CD14-positive monocyte (primary cell): ENCODE data around the gene SRD5A1. TPM values are rescaled to one million over a fixed set of nuclear protein-coding genes. Genes with fewer than 3 reads are reported as not detected.

Experiments used
- DNase-seq, 3 donors: peaks; one replicate each; pipeline ENCODE4 v3.0.0-alpha.2; 2011 to 2022
- H2AFZ ChIP-seq: 2 replicates; pipeline ENCODE4 v1.6.0; 2012; ENCODE audit warnings: mild to moderate bottlenecking, low read depth, low read length, inconsistent platforms; ENCODE audit not compliant: insufficient read depth, poor library complexity, severe bottlenecking
- H3K27ac ChIP-seq, 2 donors: 1 replicate in 1 of 2; 2 replicates in 1 of 2; pipeline ENCODE4 v1.5.1; 2012 to 2013; ENCODE audit warnings: low read length in 2 of 2, control low read depth in 1 of 2, inconsistent platforms in 1 of 2, low read depth in 1 of 2, mild to moderate bottlenecking in 1 of 2
- H3K27me3 ChIP-seq, 2 donors: one replicate each; pipeline versions ENCODE4 v1.6.0 to v1.6.1; 2011 to 2013; ENCODE audit warnings: low read length in 2 of 2; ENCODE audit not compliant: control insufficient read depth in 2 of 2, insufficient read depth in 2 of 2
- H3K36me3 ChIP-seq, 2 donors: replicated peaks in 1 of 2; 1 replicate in 1 of 2; 2 replicates in 1 of 2; pipeline versions ENCODE4 v1.5.1 to v1.6.1; 2012 to 2013; ENCODE audit warnings: low read length in 2 of 2, control low read depth in 1 of 2, inconsistent platforms in 1 of 2, mild to moderate bottlenecking in 1 of 2; ENCODE audit not compliant: insufficient read depth in 2 of 2, control insufficient read depth in 1 of 2
- H3K4me1 ChIP-seq, 2 donors: 1 replicate in 1 of 2; 2 replicates in 1 of 2; pipeline versions ENCODE4 v1.5.1 to v1.6.1; 2012 to 2013; ENCODE audit warnings: low read length in 2 of 2, control low read depth in 1 of 2, inconsistent platforms in 1 of 2, mild to moderate bottlenecking in 1 of 2, moderate library complexity in 1 of 2; ENCODE audit not compliant: insufficient read depth in 2 of 2, control insufficient read depth in 1 of 2
- H3K4me2 ChIP-seq: replicated peaks from 2 replicates; pipeline ENCODE3; 2012; ENCODE audit warnings: low read length, moderate library complexity, mild to moderate bottlenecking; ENCODE audit not compliant: poor library complexity, severe bottlenecking; ENCODE audit errors: extremely low read depth
- H3K4me3 ChIP-seq, 3 experiments: fragments of 200-600 bp in 1 of 3; sonication (generic) in 1 of 3; replicated peaks in 1 of 3; 1 replicate in 2 of 3; 2 replicates in 1 of 3; pipeline ENCODE4 v1.5.1; 2011 to 2013; ENCODE audit warnings: low read length in 3 of 3, mild to moderate bottlenecking in 3 of 3, control low read depth in 2 of 3, low read depth in 2 of 3, inconsistent platforms in 1 of 3, moderate library complexity in 1 of 3
- H3K79me2 ChIP-seq: 2 replicates; pipeline ENCODE4 v1.6.0; 2012; ENCODE audit warnings: mild to moderate bottlenecking, control low read depth, inconsistent platforms, low read length, moderate library complexity; ENCODE audit not compliant: insufficient read depth
- H3K9ac ChIP-seq: 2 replicates; pipeline ENCODE4 v1.6.0; 2017; ENCODE audit warnings: low read length, mild to moderate bottlenecking; ENCODE audit not compliant: insufficient read depth, poor library complexity, severe bottlenecking
- H3K9me3 ChIP-seq, 2 donors: replicated peaks in 1 of 2; 1 replicate in 1 of 2; 2 replicates in 1 of 2; pipeline versions ENCODE4 v1.5.1 to v1.6.1; 2012 to 2013; ENCODE audit warnings: low read length in 2 of 2, control low read depth in 1 of 2; ENCODE audit not compliant: control insufficient read depth in 1 of 2, insufficient read depth in 1 of 2
- H4K20me1 ChIP-seq: 2 replicates; pipeline ENCODE4 v1.6.0; 2012; ENCODE audit warnings: mild to moderate bottlenecking, low read length, control low read depth, moderate library complexity; ENCODE audit not compliant: insufficient read depth
- H3K27ac Mint-ChIP-seq, 7 donors: one replicate each; pipeline ENCODE4 v1.8.0; 2020; ENCODE audit warnings: mild to moderate bottlenecking in 7 of 7, mixed read lengths in 7 of 7, moderate library complexity in 6 of 7, inconsistent platforms in 2 of 7
- H3K27me3 Mint-ChIP-seq, 3 donors: one replicate each; pipeline ENCODE4 v1.8.0; 2021 to 2022; ENCODE audit warnings: low read depth in 3 of 3, mild to moderate bottlenecking in 3 of 3, mixed read lengths in 3 of 3, moderate library complexity in 3 of 3, inconsistent platforms in 1 of 3
- H3K36me3 Mint-ChIP-seq, 2 donors: one replicate each; pipeline ENCODE4 v1.8.0; 2020; ENCODE audit warnings: mixed read lengths in 2 of 2, inconsistent platforms in 1 of 2, mild to moderate bottlenecking in 1 of 2
- H3K4me1 Mint-ChIP-seq: one replicate; pipeline ENCODE4 v1.8.0; 2020; ENCODE audit warnings: mild to moderate bottlenecking, mixed read lengths
- H3K4me3 Mint-ChIP-seq, 2 donors: one replicate each; pipeline ENCODE4 v1.8.0; 2020; ENCODE audit warnings: mild to moderate bottlenecking in 2 of 2, mixed read lengths in 2 of 2, moderate library complexity in 1 of 2
- H3K9me3 Mint-ChIP-seq, 7 donors: one replicate each; pipeline ENCODE4 v1.8.0; 2020 to 2022; ENCODE audit warnings: mixed read lengths in 7 of 7, mild to moderate bottlenecking in 6 of 7, moderate library complexity in 6 of 7, inconsistent platforms in 2 of 7
- WGBS: methylation state at CpG from one replicate; pipeline ENCODE4 v1.1.5; 2013; ENCODE audit warnings: missing lambda C conversion rate; ENCODE audit not compliant: insufficient coverage; 5-methylcytosine and 5-hydroxymethylcytosine counted together
- intact Hi-C, 2 donors: fragments of 100-400 bp; cut with micrococcal nuclease; formaldehyde crosslinking; loops; one replicate each; pipeline versions ENCODE4 v1.15.0 to v1.15.1; 2023
- polyA plus RNA-seq, 3 donors: library from polyadenylated mRNA; depleted of rRNA in 1 of 3; unstranded in 2 of 3; stranded (reverse) in 1 of 3; fragments of 300-500 nt in 2 of 3; fragments of >200 nt in 1 of 3; fragmentation: Illumina TruSeq in 2 of 3; gene quantifications; 1 replicate in 2 of 3; 2 replicates in 1 of 3; pipeline ENCODE4 v1.2.3, GENCODE V29; 2012 to 2021
- TF ChIP-seq, protein P1 (sequence below): fragments of 200-600 bp; IDR thresholded peaks from one replicate; pipeline ENCODE4 v1.8.0; 2022; ENCODE audit warnings: antibody characterized with exemption, mild to moderate bottlenecking

The SRD5A1 gene
- polyA plus RNA-seq, 3 donors = 21.2 to 34.7 (median 26.0) TPM

DNA sequence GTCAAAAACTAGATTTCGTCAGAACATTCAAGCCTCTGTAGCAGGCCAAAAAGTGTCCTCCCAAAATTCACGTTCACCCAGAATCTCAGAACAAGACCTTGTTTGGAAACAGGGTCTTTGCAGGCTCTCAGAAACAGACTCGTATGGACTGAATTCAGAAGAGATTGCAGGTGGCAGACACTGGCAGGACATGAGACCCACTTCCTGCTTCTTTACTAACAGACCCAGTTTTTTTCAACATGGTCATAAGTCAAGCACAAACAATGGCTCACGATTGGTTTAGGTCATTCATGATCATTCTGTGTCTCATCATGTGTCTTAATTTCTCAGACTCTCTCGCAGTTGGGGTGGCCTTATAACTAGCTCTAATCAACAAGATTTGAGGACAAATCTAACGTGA is 74.6 kb downstream of the SRD5A1 start:
- 73% methylated on average over 2 of the region's 6 CpGs for WGBS
- peaks cover 0 to 6% (median 0%) of the 10 kb centered on the region in 7 donors for H3K9me3 Mint-ChIP-seq
- no peak overlapping the region for H3K4me3 Mint-ChIP-seq
- intact Hi-C loops = no loop called here
- no peak overlapping the region for H3K9ac ChIP-seq
- no peaks in the 10 kb centered on the region for H3K9me3 ChIP-seq
- H3K27me3 ChIP-seq = no peaks in the 10 kb centered on the region
- no peaks in the 10 kb centered on the region for H3K79me2 ChIP-seq
- no peak overlapping the region for H2AFZ ChIP-seq
- H3K4me1 ChIP-seq = peaks cover 26 to 38% of the 10 kb centered on the region in 2 donors
- no peaks in the 10 kb centered on the region for H3K36me3 Mint-ChIP-seq
- TF ChIP-seq, protein P1, sequence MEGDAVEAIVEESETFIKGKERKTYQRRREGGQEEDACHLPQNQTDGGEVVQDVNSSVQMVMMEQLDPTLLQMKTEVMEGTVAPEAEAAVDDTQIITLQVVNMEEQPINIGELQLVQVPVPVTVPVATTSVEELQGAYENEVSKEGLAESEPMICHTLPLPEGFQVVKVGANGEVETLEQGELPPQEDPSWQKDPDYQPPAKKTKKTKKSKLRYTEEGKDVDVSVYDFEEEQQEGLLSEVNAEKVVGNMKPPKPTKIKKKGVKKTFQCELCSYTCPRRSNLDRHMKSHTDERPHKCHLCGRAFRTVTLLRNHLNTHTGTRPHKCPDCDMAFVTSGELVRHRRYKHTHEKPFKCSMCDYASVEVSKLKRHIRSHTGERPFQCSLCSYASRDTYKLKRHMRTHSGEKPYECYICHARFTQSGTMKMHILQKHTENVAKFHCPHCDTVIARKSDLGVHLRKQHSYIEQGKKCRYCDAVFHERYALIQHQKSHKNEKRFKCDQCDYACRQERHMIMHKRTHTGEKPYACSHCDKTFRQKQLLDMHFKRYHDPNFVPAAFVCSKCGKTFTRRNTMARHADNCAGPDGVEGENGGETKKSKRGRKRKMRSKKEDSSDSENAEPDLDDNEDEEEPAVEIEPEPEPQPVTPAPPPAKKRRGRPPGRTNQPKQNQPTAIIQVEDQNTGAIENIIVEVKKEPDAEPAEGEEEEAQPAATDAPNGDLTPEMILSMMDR = no peak
- H4K20me1 ChIP-seq = no peaks in the 10 kb centered on the region
- H3K36me3 ChIP-seq = no peaks in the 10 kb centered on the region
- no peak overlapping the region for H3K4me3 ChIP-seq
- DNase-seq = no peak
- no peak overlapping the region for H3K27ac Mint-ChIP-seq
- H3K4me1 Mint-ChIP-seq = peaks cover 43% of the 10 kb centered on the region
- no peak overlapping the region for H3K4me2 ChIP-seq
- H3K27me3 Mint-ChIP-seq = peaks cover 3 to 16% (median 11%) of the 10 kb centered on the region in 3 donors
- H3K27ac ChIP-seq = no peak overlapping the region

DNA sequence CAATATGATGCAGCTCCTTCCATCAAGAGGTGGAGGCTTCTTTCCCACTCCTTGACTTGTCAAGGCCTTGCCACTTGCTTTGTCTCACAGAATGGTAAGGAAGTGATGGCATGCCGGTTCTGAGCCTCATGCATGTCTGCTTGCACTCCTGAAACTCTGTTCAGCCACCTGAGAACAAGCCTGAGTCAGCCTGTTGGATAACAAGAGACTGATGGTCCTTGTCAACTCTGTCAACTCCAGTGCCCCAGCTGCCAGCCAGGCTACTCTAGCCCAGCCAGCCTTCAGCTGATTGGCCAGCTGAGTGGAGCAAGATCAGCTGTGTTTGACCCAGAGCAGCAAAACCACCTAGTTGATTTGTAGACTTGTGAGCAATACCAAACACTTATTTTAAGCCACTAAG is 75.6 kb downstream of the SRD5A1 start:
- Mint-ChIP-seq H3K27me3 (peaks cover 3 to 16% (median 11%) of the 10 kb centered on the region in 3 donors), H3K4me1 (peaks cover 39% of the 10 kb centered on the region), H3K27ac (no peak overlapping the region), H3K36me3 (no peaks in the 10 kb centered on the region), H3K9me3 (peaks cover 0 to 6% (median 0%) of the 10 kb centered on the region in 7 donors), H3K4me3 (no peak overlapping the region)
- Histone ChIP-seq H3K4me2 (no peak overlapping the region), H3K36me3 (no peaks in the 10 kb centered on the region), H3K27ac (no peak overlapping the region), H3K4me3 (no peak overlapping the region), H3K9ac (no peak overlapping the region), H3K27me3 (no peaks in the 10 kb centered on the region), H3K4me1 (peaks cover 26 to 33% of the 10 kb centered on the region in 2 donors), H3K79me2 (no peaks in the 10 kb centered on the region), H3K9me3 (no peaks in the 10 kb centered on the region), H2AFZ (no peak overlapping the region), H4K20me1 (no peaks in the 10 kb centered on the region)
- WGBS = 100% methylated on average over 1 of the region's 1 CpG
- TF ChIP-seq, protein P1 = no peak
- DNase-seq = no peak
- intact Hi-C loops = no loop called here
